Lung (tissue), 12 donors: Measurements from ENCODE around the gene TBXT. TPM values are rescaled to one million over a fixed set of nuclear protein-coding genes. Genes with fewer than 3 reads are reported as not detected.

Source experiments
- ATAC-seq: fragments of 200-7000 bp; cut with Tn5 transposase; one replicate; pipeline ENCODE4 v1.9.1; 2020; ENCODE audit warnings: moderate number of reproducible peaks; ENCODE audit not compliant: insufficient read depth, low FRiP score
- DNase-seq, 3 donors: peaks; one replicate each; pipeline ENCODE4 v3.0.0-alpha.2; 2013 to 2017
- H3K27ac ChIP-seq, 2 donors: one replicate each; pipeline ENCODE4 v1.5.1; 2013; ENCODE audit warnings: mild to moderate bottlenecking in 2 of 2, moderate library complexity in 2 of 2, control low read depth in 1 of 2, inconsistent platforms in 1 of 2, low read depth in 1 of 2, low read length in 1 of 2
- H3K27me3 ChIP-seq, 3 donors: one replicate each; pipeline ENCODE4 v1.5.1; 2013; ENCODE audit warnings: low read length in 2 of 3; ENCODE audit not compliant: control insufficient read depth in 3 of 3, insufficient read depth in 3 of 3
- H3K36me3 ChIP-seq, 4 donors: one replicate each; pipeline ENCODE4 v1.5.1; 2013; ENCODE audit warnings: low read length in 4 of 4, mild to moderate bottlenecking in 1 of 4, moderate library complexity in 1 of 4; ENCODE audit not compliant: control insufficient read depth in 4 of 4, insufficient read depth in 4 of 4
- H3K4me1 ChIP-seq, 5 donors: one replicate each; pipeline ENCODE4 v1.5.1; 2013; ENCODE audit warnings: low read length in 5 of 5, mild to moderate bottlenecking in 2 of 5, moderate library complexity in 1 of 5; ENCODE audit not compliant: control insufficient read depth in 5 of 5, insufficient read depth in 5 of 5
- H3K4me3 ChIP-seq: one replicate; pipeline ENCODE4 v1.5.1; 2013; ENCODE audit warnings: mild to moderate bottlenecking, control low read depth, moderate library complexity
- H3K9ac ChIP-seq, 2 donors: one replicate each; pipeline ENCODE4 v1.5.1; 2013; ENCODE audit warnings: low read length in 2 of 2, control low read depth in 1 of 2; ENCODE audit not compliant: insufficient read depth in 1 of 2
- H3K9me3 ChIP-seq, 4 donors: one replicate each; pipeline ENCODE4 v1.5.1; 2013; ENCODE audit warnings: low read length in 3 of 4, mild to moderate bottlenecking in 1 of 4, moderate library complexity in 1 of 4; ENCODE audit not compliant: control insufficient read depth in 4 of 4, insufficient read depth in 3 of 4
- CTCF ChIP-seq: IDR thresholded peaks from 2 replicates; pipeline ENCODE4 v1.5.1; 2012; ENCODE audit warnings: mild to moderate bottlenecking; ENCODE audit errors: control extremely low read depth, extremely low read depth
- WGBS, 2 donors: extraction: QIAGEN DNeasy Blood & Tissue Kit; methylation state at CpG; one replicate each; pipeline ENCODE4 v1.1.7; 2013; 5-methylcytosine and 5-hydroxymethylcytosine counted together
- polyA plus RNA-seq, 2 donors: library from polyadenylated mRNA; stranded (reverse); fragments of 200-250 nt; gene quantifications; one replicate each; pipeline ENCODE4 v1.2.1, GENCODE V29; 2013
- total RNA-seq, 2 donors: library from RNA; depleted of rRNA in 1 of 2; stranded (reverse); fragments of >200 nt in 1 of 2; gene quantifications; one replicate each; pipeline ENCODE4 v1.2.1, GENCODE V29; 2014 to 2021
- donor health status: control.
- donor health status: control.
- donor health status: Bipolar disorder and iron deficiency.
- donor health status: healthy.
- donor health status: DM: yes; HTN: yes; CAD: no.

Gene TBXT
- total and polyA plus RNA-seq, 4 donors: not detected

GRCh38 chr6:166203003-166203640, 35.5 kb upstream of the TBXT start:
- no peaks in the 10 kb centered on the region for H3K27me3 ChIP-seq
- WGBS, 2 donors: 91 to 93% methylated on average over 9 of the region's 9 CpGs
- H3K4me1 ChIP-seq: no peaks in the 10 kb centered on the region
- no peak overlapping the region for H3K27ac ChIP-seq
- no peak for TF ChIP-seq CTCF
- ATAC-seq (no peak), DNase-seq (no peak)
- H3K9me3 ChIP-seq: no peaks in the 10 kb centered on the region
- H3K9ac ChIP-seq: no peak overlapping the region
- H3K4me3 ChIP-seq: no peak overlapping the region
- H3K36me3 ChIP-seq: no peaks in the 10 kb centered on the region

GRCh38 chr6:166202321-166202733, 34.7 kb upstream of the TBXT start:
- WGBS, 2 donors: 73 to 80% methylated on average over 9 of the region's 9 CpGs
- DNase-seq: no peak
- no peak overlapping the region for H3K9ac ChIP-seq
- H3K27me3 ChIP-seq: no peaks in the 10 kb centered on the region
- no peaks in the 10 kb centered on the region for H3K9me3 ChIP-seq
- H3K36me3 ChIP-seq: no peaks in the 10 kb centered on the region
- H3K27ac ChIP-seq: no peak overlapping the region
- ATAC-seq: no peak
- TF ChIP-seq CTCF: no peak
- no peaks in the 10 kb centered on the region for H3K4me1 ChIP-seq
- no peak overlapping the region for H3K4me3 ChIP-seq

GRCh38 chr6:166201878-166202277, 34.2 kb upstream of the TBXT start:
- Histone ChIP-seq H3K9ac (no peak overlapping the region), H3K4me3 (no peak overlapping the region), H3K36me3 (no peaks in the 10 kb centered on the region), H3K9me3 (no peaks in the 10 kb centered on the region), H3K4me1 (no peaks in the 10 kb centered on the region), H3K27ac (no peak overlapping the region), H3K27me3 (no peaks in the 10 kb centered on the region)
- 53 to 61% methylated on average over 2 of the region's 2 CpGs for WGBS, 2 donors
- DNase-seq (no peak), ATAC-seq (no peak)
- no peak for TF ChIP-seq CTCF

- Histone ChIP-seq H3K4me1 (peaks cover 0 to 2% (median 0%) of the 10 kb centered on the region in 5 donors), H3K27ac (no peak overlapping the region), H3K9ac (no peak overlapping the region), H3K27me3 (no peaks in the 10 kb centered on the region), H3K4me3 (no peak overlapping the region), H3K36me3 (no peaks in the 10 kb centered on the region), H3K9me3 (no peaks in the 10 kb centered on the region)
- 65 to 67% methylated on average over 5 of the region's 5 CpGs for WGBS, 2 donors
- DNase-seq (no peak), ATAC-seq (no peak)
- no peak for TF ChIP-seq CTCF
Observed at GRCh38 chr6:166197361-166197760, 29.7 kb upstream of the TBXT start.
